Peyer's patch (tissue), 4 donors: ENCODE results near the gene PODN. TPM values are rescaled to one million over a fixed set of nuclear protein-coding genes. Genes with fewer than 3 reads are reported as not detected.

Source experiments
- DNase-seq, 3 donors: peaks; one replicate each; pipeline ENCODE4 v3.0.0-alpha.2; 2017 to 2019
- H3K27ac ChIP-seq, 4 donors: fragments of 200-600 bp; sonication (generic); one replicate each; pipeline ENCODE4 v1.5.1; 2016 to 2019
- H3K27me3 ChIP-seq, 2 donors: fragments of 200-600 bp; sonication (generic); one replicate each; pipeline ENCODE4 v1.5.1; 2019
- H3K36me3 ChIP-seq, 3 donors: fragments of 200-600 bp; sonication (generic); one replicate each; pipeline ENCODE4 v1.5.1; 2016 to 2019
- H3K4me1 ChIP-seq, 4 donors: fragments of 200-600 bp; sonication (generic); one replicate each; pipeline ENCODE4 v1.5.1; 2016 to 2019
- H3K4me3 ChIP-seq, 4 donors: fragments of 200-600 bp; sonication (generic); 1 replicate in 3 of 4; 2 replicates in 1 of 4; pipeline ENCODE4 v1.5.1; 2016 to 2019; ENCODE audit warnings: mild to moderate bottlenecking in 1 of 4
- H3K9me3 ChIP-seq, 4 donors: fragments of 200-600 bp; sonication (generic); one replicate each; pipeline ENCODE4 v1.5.1; 2016 to 2019; ENCODE audit warnings: mild to moderate bottlenecking in 1 of 4
- POLR2A ChIP-seq, 2 donors: fragments of 450-650 bp; IDR thresholded peaks; one replicate each; pipeline ENCODE4 v1.5.1; 2017; ENCODE audit warnings: antibody characterized with exemption in 2 of 2, mild to moderate bottlenecking in 2 of 2, moderate library complexity in 2 of 2
- total RNA-seq, 4 donors: library from RNA; depleted of rRNA; stranded (reverse); fragments of >200 nt; gene quantifications; one replicate each; pipeline ENCODE4 v1.1.0, GENCODE V29; 2016
- TF ChIP-seq, protein P1 (sequence below), 6 experiments: fragments of 450-650 bp in 4 of 6; fragments of 200-600 bp in 2 of 6; sonication (generic) in 1 of 6; IDR thresholded peaks; one replicate each; pipeline ENCODE4 v1.5.1; 2017 to 2019; ENCODE audit warnings: antibody characterized with exemption in 6 of 6, mild to moderate bottlenecking in 3 of 6, moderate library complexity in 1 of 6

PODN gene
- total RNA-seq, 4 donors from 2014 or later, result 7.0 to 32.2 (median 17.0) TPM

DNA sequence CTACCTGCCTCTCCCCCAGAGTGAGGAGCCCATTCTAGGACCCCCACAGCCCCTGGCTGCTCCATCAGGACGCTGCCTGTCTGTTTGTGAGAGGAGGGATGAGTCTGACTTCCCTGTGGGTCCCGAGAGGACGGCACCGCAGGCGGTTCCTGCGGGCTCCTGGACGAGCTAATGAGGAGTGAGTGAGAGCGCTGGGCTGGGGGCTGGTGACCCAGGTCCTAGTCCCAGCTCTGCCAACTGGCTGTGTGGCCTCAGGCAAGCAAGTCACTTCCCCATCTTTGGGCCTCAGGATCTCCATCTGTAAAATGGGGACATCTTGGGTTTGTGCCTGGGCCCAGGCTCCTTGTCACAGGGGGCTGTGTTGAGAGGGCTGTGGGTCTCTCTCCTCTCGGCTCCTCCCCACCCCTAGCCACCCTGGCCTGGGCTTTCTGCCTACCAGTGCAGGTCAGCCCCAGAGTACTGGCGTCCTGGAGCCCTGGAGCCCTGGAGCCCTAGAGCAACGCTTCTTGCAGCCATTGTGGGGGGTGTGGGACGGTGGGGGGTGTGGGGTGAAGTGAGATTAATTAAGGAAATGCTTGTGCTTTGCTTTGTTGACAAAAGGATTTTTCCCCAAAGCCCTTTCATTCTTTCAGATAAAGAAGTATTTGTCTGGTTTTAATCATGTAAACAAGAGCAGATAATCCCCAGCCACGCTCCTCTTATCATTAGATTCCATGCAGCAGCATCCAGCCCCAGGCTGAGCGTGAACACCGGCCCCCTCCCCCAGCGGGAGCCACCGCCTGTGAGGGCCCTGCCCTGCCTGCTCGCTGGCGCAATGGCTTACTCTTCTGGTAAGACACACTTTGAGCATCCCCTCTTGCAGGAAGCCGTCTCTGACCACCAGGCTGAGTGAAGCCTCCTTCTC lies 53.6 kb downstream of the PODN start:
- Histone ChIP-seq H3K27ac (peak overlapping the region in 1 of 4 donors; percentile 25), H3K36me3 (no peaks in the 10 kb centered on the region), H3K27me3 (no peaks in the 10 kb centered on the region), H3K9me3 (no peaks in the 10 kb centered on the region), H3K4me3 (no peak overlapping the region), H3K4me1 (peaks cover 0 to 51% (median 2%) of the 10 kb centered on the region in 4 donors)
- DNase-seq, result no peak
- no peak for TF ChIP-seq POLR2A (IDR thresholded peaks at IDR 0.05)
- TF ChIP-seq, protein P1, sequence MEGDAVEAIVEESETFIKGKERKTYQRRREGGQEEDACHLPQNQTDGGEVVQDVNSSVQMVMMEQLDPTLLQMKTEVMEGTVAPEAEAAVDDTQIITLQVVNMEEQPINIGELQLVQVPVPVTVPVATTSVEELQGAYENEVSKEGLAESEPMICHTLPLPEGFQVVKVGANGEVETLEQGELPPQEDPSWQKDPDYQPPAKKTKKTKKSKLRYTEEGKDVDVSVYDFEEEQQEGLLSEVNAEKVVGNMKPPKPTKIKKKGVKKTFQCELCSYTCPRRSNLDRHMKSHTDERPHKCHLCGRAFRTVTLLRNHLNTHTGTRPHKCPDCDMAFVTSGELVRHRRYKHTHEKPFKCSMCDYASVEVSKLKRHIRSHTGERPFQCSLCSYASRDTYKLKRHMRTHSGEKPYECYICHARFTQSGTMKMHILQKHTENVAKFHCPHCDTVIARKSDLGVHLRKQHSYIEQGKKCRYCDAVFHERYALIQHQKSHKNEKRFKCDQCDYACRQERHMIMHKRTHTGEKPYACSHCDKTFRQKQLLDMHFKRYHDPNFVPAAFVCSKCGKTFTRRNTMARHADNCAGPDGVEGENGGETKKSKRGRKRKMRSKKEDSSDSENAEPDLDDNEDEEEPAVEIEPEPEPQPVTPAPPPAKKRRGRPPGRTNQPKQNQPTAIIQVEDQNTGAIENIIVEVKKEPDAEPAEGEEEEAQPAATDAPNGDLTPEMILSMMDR (IDR thresholded peaks at IDR 0.05), result no peak

DNA sequence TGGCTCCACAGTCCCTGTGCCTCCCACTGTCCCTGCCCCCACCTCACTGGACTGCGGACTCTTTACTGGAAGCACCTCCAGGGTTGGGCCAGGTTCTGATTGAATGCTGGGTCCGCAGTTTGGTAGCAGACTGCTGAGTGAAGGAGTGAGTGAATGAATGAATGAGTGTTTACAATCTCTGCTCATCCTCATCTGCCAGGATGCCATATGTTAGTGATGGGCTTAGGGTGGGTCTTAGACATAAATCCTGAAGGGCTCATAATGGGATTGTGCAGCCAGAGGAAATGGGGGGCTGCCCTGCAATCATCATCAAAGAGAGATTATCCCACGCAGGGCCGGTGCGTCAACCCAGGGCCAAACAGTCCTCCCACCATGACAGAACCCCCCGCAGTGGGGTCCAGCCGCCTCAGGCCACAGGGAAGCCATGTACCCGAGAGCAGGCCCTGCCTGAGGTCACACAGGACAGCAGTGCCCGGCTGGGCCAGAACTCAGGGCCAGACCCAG lies 54.3 kb downstream of the PODN start:
- TF ChIP-seq POLR2A (IDR thresholded peaks at IDR 0.05), result no peak
- TF ChIP-seq, protein P1 (IDR thresholded peaks at IDR 0.05), result no peak
- no peak for DNase-seq

DNA sequence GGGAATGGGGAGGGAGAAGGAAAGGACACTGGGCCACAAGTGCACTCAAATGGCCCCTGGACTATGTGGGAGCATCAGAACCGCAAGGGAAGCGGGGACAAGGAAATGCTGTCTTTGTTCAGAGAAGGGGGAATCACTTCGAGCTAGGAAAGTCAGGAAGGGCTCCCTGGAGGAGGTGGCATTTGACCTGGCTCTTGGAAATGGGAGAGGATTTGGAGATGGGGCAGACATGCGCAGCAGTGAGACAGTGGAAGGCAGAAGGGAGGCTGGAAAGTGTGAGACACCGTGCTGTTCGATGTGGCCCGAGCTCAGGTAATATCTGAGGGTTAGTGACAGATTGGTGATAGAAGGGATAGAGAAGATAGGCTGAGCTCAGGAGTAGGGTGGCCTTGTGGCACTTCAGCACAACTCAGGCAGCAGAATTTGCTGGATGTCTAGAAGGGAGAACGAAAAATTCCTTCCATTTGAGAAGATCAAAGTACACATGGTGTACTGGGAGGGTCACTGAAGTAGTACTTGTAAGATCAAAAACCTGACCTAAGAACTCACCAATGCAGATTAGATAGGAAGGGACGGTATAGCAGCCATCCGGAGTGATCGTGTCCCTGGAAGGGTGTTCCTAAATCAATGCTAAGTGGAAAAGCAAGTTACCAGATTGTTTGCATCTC lies 55.1 kb downstream of the PODN start:
- H3K9me3 ChIP-seq, result no peaks in the 10 kb centered on the region
- no peak overlapping the region for H3K27ac ChIP-seq
- H3K4me1 ChIP-seq, result peaks cover 0 to 49% (median 0%) of the 10 kb centered on the region in 4 donors
- H3K36me3 ChIP-seq, result no peaks in the 10 kb centered on the region
- H3K27me3 ChIP-seq, result no peaks in the 10 kb centered on the region
- TF ChIP-seq, protein P1 (IDR thresholded peaks at IDR 0.05), result no peak
- no peak for TF ChIP-seq POLR2A (IDR thresholded peaks at IDR 0.05)
- no peak overlapping the region for H3K4me3 ChIP-seq
- DNase-seq, result no peak

More for the DNA sequence above, 54.3 kb downstream of the PODN start:
- Histone ChIP-seq H3K27ac (no peak overlapping the region), H3K4me3 (no peak overlapping the region), H3K4me1 (peaks cover 0 to 49% (median 2%) of the 10 kb centered on the region in 4 donors), H3K36me3 (no peaks in the 10 kb centered on the region), H3K27me3 (no peaks in the 10 kb centered on the region), H3K9me3 (no peaks in the 10 kb centered on the region)

DNA sequence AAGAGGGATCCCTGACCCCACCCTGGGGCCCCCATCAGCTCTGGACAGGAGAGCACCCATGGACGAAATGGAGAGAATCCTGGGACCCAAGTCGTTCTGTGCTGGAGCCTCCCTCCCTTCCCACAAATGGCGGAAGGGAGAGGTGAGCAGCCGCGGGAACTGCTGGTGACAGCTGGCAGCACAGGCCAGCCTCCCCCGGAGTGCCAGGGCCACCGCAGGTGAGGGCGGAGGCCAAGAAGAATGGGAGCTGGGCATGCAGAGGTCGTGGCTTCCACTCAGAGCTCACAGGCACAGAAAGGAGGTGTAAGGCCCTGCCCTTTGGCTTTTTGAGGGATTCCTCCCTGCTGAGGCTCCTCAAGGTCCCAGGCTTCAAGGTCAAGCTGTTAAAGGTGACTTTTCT lies 55.8 kb downstream of the PODN start:
- no peaks in the 10 kb centered on the region for H3K36me3 ChIP-seq
- TF ChIP-seq, protein P1 (IDR thresholded peaks at IDR 0.05), result no peak
- no peak for TF ChIP-seq POLR2A (IDR thresholded peaks at IDR 0.05)
- no peak overlapping the region for H3K4me3 ChIP-seq
- H3K4me1 ChIP-seq, result peaks cover 0 to 52% (median 0%) of the 10 kb centered on the region in 4 donors
- no peaks in the 10 kb centered on the region for H3K9me3 ChIP-seq
- no peaks in the 10 kb centered on the region for H3K27me3 ChIP-seq
- no peak for DNase-seq
- no peak overlapping the region for H3K27ac ChIP-seq

DNA sequence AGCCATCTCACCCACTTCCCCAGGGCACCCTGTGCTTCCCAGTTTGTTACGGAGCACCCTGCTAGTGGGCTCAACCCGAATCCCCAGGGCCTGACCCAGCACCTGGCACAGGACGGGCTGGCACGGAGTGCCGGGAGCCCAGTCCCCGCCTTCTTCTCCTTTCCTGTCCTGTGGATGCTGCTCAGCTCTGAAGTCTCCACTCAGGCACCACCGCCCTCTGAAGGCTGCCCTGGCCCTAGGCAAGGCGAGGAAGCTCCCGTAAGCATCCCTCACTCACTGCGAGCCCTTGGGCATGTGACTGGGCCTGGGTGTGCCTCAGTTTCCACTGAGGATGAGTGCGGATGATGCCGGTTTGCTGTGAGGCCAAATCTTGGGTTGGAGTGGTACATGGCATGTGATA lies 58.6 kb downstream of the PODN start:
- DNase-seq, result no peak

More for the DNA sequence above, 58.6 kb downstream of the PODN start:
- no peak for TF ChIP-seq POLR2A (IDR thresholded peaks at IDR 0.05)
- TF ChIP-seq, protein P1 (IDR thresholded peaks at IDR 0.05), result no peak
- Histone ChIP-seq H3K4me1 (peaks cover 0 to 39% (median 0%) of the 10 kb centered on the region in 4 donors), H3K4me3 (no peak overlapping the region), H3K36me3 (no peaks in the 10 kb centered on the region), H3K27me3 (no peaks in the 10 kb centered on the region), H3K9me3 (no peaks in the 10 kb centered on the region), H3K27ac (no peak overlapping the region)
